Choroid plexus epithelial cell (primary cell): ENCODE results near the gene IFT22.

Source experiments
- DNase-seq: peaks from one replicate; pipeline ENCODE4 v3.0.0-alpha.2; 2010; ENCODE audit warnings: low read depth
- H3K4me3 ChIP-seq: 2 replicates; pipeline ENCODE4 v1.5.1; 2011; ENCODE audit warnings: low read depth, mild to moderate bottlenecking, control low read depth, low read length, moderate library complexity
- CTCF ChIP-seq: conservative IDR thresholded peaks from 2 replicates; pipeline ENCODE4 v1.5.1; 2011; ENCODE audit warnings: low read depth, mild to moderate bottlenecking, control low read depth, inconsistent platforms, low read length, moderate library complexity

The IFT22 gene

GRCh38 chr7:101308245-101309085, 13.1 kb downstream of the IFT22 start:
- peak; percentile 47 for DNase-seq
- H3K4me3 ChIP-seq = peak overlapping the region; percentile 58
- TF ChIP-seq CTCF = no peak

GRCh38 chr7:101306307-101306706, 15.3 kb downstream of the IFT22 start:
- DNase-seq = no peak
- TF ChIP-seq CTCF = no peak
- no peak overlapping the region for H3K4me3 ChIP-seq

GRCh38 chr7:101303102-101303701, 18.4 kb downstream of the IFT22 start:
- no peak for TF ChIP-seq CTCF
- DNase-seq = no peak
- peak overlapping the region; percentile 25 for H3K4me3 ChIP-seq

- no peak for TF ChIP-seq CTCF
- H3K4me3 ChIP-seq = no peak overlapping the region
- no peak for DNase-seq
These were observed 18.9 kb downstream of the IFT22 start for GRCh38 chr7:101302641-101303101.

- no peak overlapping the region for H3K4me3 ChIP-seq
- TF ChIP-seq CTCF = no peak
- DNase-seq = no peak
These were observed 20.9 kb downstream of the IFT22 start for GRCh38 chr7:101300465-101301376.

GRCh38 chr7:101299511-101300464, 21.8 kb downstream of the IFT22 start:
- no peak for DNase-seq
- no peak overlapping the region for H3K4me3 ChIP-seq
- no peak for TF ChIP-seq CTCF
